ENCODE measurements around the gene UTP18.
"Not testable (repeated sequence)": the region's sequence is repeated elsewhere in the genome, so short reads cannot be mapped to it uniquely, and the experiment has no call there.

The UTP18 gene

GRCh38 chr17:51272812-51273211, 12.5 kb downstream of the UTP18 start:
- no peak for DNase-seq (ENCODE audit: low read depth)
- no peak for TF ChIP-seq CTCF (IDR thresholded peaks at IDR 0.05; ENCODE audit: insufficient read depth, low read depth, low read length, missing control alignments)
- no peak overlapping the region for H3K4me3 ChIP-seq (ENCODE audit: low read length)

- no peak for DNase-seq (ENCODE audit: low read depth)
- H3K4me3 ChIP-seq (ENCODE audit: low read length) = no peak overlapping the region
- TF ChIP-seq CTCF (IDR thresholded peaks at IDR 0.05; ENCODE audit: insufficient read depth, low read depth, low read length, missing control alignments) = no peak
Observed at GRCh38 chr17:51275381-51275780, 15.0 kb downstream of the UTP18 start.

- DNase-seq (ENCODE audit: low read depth) = peak; percentile 4
- TF ChIP-seq CTCF (IDR thresholded peaks at IDR 0.05; ENCODE audit: insufficient read depth, low read depth, low read length, missing control alignments) = no peak
- no peak overlapping the region for H3K4me3 ChIP-seq (ENCODE audit: low read length)
Observed at GRCh38 chr17:51279183-51279582, 18.8 kb downstream of the UTP18 start.

GRCh38 chr17:51287412-51287811, 27.1 kb downstream of the UTP18 start:
- TF ChIP-seq CTCF (IDR thresholded peaks at IDR 0.05; ENCODE audit: insufficient read depth, low read depth, low read length, missing control alignments) = no peak
- no peak for DNase-seq (ENCODE audit: low read depth)
- H3K4me3 ChIP-seq (ENCODE audit: low read length) = no peak overlapping the region

GRCh38 chr17:51289696-51290111, 29.4 kb downstream of the UTP18 start:
- H3K4me3 ChIP-seq (ENCODE audit: low read length) = no peak overlapping the region
- no peak for DNase-seq (ENCODE audit: low read depth)
- TF ChIP-seq CTCF (IDR thresholded peaks at IDR 0.05; ENCODE audit: insufficient read depth, low read depth, low read length, missing control alignments) = no peak

GRCh38 chr17:51294338-51294737, 34.0 kb downstream of the UTP18 start:
- DNase-seq (ENCODE audit: low read depth) = not testable (repeated sequence)

GRCh38 chr17:51298508-51299371, 38.4 kb downstream of the UTP18 start:
- no peak overlapping the region for H3K4me3 ChIP-seq (ENCODE audit: low read length)
- TF ChIP-seq CTCF (IDR thresholded peaks at IDR 0.05; ENCODE audit: insufficient read depth, low read depth, low read length, missing control alignments) = peak; percentile 79
- peak; percentile 39 for DNase-seq (ENCODE audit: low read depth)

More at GRCh38 chr17:51294338-51294737, 34.0 kb downstream of the UTP18 start:
- not testable (repeated sequence) for H3K4me3 ChIP-seq (ENCODE audit: low read length)

All from epithelial cell of esophagus (primary cell).